T-helper 1 cell (primary cell): Measurements from ENCODE around the gene WDR86.

ENCODE experiments used
- DNase-seq, 5 donors: peaks; one replicate each; pipeline ENCODE4 v3.0.0-alpha.2; 2012 to 2020
- total RNA-seq, 4 donors: gene quantifications; one replicate each; lab custom pipeline; 2026; lab: John Stamatoyannopoulos, UW

WDR86 gene, protein sequence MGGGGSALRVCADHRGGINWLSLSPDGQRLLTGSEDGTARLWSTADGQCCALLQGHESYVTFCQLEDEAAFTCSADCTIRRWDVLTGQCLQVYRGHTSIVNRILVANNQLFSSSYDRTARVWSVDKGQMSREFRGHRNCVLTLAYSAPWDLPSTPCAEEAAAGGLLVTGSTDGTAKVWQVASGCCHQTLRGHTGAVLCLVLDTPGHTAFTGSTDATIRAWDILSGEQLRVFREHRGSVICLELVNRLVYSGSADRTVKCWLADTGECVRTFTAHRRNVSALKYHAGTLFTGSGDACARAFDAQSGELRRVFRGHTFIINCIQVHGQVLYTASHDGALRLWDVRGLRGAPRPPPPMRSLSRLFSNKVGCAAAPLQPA
- total RNA-seq = 7.6 to 19.8 (median 11.4) reads per million in 4 donors

DNA sequence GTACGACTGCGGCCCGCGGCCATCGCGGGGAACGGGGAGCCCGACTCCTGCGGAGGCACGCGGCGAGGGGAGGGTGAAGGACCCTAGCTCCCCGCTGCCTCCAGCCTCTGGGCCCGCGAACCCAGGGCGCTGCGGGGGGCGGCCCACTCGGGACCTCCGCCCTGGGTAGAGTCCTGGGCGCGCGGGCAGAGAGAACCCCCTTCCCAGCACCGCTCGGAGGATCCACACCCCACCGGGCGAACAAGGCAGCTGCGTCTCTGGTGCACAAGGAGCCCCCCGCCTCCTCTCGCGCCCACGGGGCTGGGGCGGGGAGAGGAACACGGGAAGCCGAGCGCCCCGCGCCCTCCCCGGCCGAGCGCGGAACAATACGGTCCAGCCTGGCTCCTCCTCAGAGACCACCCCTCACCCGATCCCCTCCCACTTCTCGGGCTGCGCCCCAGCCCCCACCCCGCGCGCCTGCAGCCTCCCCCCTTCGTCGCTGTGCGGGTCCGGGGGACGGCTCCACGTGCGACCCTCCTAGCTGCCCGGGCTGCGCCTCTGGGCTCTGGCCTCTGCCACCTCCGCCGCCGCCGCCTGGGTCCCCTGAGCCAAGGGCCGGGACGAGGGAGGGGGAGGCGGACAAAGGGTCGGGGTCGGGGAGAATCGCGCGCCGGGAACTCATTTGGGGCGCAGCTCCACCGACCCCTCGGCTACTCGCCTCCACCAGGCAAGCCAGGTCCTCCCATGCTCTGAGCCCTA, at the start of gene WDR86:
TSS of gene WDR86 (minus strand) at position 372 of the 738 bp plus-strand sequence. CDS start 449 bp downstream, outside the sequence.
- peak in 2 of 5 donors; percentile 13 to 31 for DNase-seq

DNA sequence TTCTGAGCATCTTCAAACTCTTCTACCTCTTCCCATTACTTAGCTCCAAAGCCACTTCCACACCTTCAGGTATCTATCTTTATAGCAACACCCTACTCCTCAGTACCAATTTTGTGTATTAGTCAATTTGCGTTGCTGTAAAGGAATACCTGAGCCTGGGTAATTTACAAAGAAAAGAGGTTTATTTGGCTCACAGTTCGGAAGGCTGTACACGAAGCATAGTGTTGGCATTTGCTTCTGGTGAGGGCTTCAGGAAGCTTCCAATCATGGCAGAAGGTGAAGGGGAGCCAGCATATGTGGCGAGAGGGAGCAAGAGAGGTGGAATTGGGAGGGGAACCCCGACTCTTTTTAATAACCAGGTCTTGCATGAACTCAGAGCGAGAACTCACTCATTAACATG, 47.7 kb upstream of the WDR86 start:
- no peak for DNase-seq

DNA sequence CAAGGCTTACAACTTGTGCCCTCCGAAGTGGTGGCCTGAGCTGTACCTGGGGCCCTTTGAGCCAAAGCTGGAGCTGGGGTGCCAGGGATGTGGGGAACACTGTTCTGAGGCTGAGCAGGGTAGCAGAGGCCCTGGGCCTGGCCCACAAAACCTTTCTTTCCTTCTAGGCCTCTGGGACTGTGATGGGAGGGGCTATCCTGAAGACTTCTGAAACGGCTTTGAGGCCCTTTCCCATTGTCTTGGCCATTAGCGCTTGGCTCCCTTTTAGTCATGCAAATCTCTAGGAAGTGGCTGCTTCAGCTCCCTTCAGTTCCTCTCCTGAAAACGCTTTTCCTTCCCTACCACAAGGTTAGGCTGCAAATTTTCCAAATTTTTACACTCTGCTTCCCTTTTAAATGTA, 46.9 kb upstream of the WDR86 start:
- DNase-seq = no peak

DNA sequence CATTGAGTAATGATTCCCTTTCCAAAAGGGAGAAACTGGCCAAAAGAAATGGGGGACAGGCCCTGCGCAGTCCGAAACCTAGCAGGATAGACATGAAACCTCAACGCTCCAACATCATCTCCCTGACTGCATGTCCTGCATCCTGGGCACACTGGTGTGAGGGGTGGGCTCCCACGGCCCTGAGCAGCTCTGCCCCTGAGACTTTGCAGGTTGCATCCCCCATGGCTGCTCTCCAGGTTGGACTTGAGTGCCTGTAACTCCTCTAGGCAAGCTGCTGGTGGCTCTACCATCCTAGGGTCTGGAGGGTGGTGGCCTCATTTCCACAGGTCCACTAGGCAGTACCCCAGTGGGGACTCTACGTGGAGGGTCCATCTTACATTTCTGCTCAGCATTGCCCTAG, 46.4 kb upstream of the WDR86 start:
- DNase-seq = no peak

DNA sequence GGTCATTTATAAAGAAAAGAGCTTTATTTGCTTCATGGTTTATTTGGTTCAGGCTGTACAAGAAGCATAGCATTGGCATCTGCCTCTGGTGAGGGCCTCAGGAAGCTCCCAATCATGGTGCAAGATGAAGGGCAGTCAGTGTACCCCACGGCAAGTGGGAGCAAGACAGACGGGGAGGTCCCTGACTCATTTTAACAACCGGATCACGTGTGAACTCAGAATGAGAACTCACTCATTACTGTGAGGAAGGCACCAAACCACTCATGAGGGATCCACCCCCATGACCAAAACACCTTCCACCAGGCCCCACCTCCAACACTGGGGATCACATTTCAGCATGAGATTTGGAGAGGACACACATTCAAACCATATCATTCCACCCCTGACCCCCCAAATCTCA, 45.9 kb upstream of the WDR86 start:
- DNase-seq = no peak

DNA sequence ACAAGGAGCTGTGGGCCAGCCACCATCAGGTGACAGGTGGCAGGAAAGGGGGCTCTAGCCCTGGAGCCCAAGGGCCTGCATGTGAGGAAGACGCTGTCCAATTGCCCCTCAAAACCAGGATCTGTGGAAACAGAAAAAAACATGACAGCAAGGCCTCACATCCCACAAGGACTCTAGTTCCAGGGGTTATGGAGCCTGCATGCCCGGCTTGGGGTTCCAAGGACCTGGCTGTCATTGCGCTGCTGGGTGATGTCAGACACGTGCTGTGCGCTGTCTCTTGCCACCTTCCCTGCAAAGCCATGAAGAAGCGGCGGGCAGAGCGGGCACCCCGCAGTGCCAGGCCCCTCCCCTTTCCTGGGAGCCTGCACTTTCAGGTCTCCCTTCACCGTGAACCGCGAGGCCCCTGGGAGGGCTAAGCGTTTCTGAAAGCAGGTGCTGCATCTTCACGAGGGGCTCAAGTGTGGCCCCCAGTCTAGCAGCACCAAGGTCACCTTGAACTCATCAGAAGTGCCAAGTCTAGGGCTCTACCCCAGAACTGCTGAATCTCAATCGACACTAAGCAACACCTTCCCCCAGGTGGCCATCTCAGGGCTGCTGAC, 45.2 kb upstream of the WDR86 start:
- DNase-seq = no peak

DNA sequence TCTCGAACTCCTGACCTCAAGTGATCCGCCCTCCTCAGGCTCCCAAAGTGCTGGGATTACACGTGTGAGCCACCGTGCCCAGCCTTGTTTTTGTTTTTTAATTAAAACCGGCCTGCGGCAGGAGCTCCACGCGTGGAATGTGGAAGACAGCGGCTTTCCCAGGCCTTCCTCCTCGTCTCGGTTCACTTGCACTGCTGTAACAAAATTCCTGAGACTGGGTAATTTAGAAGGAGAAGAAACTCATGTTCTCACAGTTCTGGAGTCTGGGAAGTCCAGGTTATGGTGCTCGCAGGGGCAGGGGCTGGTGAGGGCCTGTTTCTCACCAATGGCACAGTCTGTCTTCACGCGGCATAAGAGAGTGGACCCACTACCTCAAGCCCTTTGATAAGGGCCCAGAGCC, 44.5 kb upstream of the WDR86 start:
- no peak for DNase-seq

DNA sequence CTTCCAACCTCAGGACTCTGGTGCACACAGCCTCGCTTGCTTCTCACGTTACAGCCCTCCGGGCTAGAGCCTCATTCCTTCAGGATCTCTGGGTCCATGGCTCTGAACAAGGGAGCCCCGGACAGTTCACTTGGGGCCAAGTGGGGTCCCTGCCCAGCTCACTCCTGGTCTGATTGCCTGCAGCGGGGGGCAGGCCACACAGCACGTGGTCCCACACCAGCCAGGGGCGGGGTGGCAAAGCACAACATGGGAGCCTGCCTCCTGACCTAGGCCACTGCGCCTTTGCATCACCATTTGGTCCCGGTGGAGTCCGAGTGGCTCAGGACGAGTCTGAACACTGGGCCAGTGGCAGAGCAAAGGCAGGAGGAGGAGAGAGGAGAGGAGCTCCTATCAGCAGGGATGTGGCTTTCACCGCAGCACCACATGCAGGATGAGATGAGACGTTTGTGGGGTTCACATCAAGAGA, 43.5 kb upstream of the WDR86 start:
- DNase-seq = no peak

DNA sequence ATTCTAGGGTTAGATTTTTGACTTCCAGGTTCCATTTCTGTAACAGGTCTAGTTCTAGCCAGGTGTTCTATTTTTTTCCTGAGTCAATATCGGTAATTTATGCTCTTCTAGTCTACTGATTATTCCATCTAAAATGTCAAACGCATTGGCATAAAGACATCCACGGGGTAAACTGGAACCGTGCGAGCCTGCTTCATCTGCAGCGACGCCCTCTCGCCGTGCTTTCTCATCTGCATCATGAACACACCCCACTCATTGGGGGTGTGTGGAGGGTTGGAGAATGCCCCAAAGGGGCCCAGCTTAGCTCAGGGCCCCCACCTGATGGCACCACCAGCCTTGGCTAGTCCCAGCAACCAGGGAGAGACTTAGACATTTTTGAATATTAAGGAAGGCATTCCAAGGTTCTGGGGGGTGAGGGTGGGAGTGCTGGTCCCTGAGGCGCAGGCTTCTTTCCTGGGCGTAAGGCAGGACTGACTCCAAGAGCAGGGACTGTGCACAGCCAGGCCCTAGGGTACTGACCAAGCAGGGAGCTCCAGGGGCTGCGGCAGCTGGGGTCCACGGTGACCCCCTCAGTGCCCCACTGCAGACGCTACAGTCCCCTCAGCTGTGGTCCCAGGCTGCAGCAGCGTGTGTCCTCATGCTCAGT, 43.0 kb upstream of the WDR86 start:
- no peak for DNase-seq

DNA sequence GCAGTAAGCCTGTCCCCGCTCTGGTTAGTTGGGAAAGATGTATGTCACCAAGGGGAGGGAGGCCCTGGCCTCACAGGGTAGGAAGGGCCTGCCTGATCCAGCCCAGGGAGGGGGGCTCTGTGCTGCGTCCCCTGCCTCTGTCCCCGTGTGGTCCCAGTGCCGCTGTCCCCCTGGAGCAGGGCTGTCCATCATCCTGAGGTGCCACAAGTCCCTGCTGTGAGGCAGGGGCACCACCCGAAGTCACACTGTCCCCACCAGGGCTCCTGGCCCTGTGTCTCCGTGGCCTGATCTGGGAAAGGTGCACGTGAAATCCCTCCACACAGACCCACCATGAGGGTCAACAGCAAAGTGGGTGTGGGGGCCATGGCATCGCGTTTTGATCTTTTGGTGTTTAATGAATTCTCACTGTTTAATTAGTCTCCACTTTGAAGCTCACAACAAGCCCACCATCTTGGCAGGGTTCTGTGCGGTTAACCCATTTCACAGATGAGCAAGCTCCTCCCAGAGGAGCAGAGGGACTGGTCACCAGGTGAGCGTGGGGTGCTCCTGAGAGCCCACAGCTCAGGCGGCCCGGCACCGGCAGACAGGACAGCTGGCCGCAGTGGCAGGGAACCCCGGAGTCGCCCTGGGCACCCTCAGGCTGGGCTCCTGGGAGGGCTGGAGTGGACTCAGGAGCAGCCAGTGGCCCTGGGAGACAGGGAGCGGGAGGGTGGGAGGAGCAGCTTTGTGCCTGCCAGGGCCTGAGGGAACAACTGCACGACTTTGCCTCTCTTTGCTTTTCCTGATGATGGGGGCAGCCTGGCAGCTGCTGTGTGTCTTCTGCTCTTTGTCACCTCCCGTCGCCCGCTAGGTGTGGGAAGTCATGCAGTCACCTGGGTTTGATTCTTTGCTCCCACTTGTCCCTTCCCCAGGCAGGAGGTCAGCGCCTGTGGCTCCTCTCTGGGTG, 42.1 kb upstream of the WDR86 start:
- no peak for DNase-seq

DNA sequence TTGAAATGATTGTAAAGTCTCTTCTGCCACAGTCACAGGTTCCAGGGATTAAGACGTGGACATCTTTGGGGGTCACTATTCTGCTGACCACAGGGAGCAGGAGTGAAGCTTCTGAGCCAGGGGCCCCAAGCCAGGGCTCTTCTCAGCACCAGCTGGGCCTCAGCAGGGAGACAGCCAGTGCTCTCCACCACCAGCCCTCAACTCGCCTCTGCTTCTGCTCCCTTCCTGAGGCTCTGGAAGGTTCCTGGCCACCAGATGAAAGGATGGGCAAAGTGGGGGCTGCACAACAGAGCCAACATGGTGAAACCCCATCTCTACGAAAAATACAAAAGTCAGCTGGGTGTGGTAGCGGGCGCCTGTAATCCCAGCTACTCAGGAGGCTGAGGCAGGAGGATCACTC, 41.3 kb upstream of the WDR86 start:
- no peak for DNase-seq

DNA sequence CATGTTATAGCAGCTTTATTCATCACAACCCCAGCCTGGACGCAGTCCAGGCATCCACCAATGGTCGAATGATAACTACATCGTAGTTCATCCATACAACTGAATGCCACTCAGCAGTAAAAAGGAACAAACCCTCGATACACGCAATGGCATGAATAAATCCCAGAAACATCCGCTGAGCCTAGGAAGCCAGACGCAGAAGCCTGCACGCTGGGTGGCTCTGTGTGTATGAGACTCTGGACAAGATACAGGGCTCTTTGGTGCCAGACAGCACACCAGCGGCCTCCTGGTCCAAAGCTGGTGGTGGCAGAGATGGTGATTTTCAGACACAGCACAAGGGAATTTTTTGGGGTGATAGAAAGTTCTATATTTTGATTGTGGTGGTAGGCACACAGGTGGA, 40.2 kb upstream of the WDR86 start:
- DNase-seq = no peak

DNA sequence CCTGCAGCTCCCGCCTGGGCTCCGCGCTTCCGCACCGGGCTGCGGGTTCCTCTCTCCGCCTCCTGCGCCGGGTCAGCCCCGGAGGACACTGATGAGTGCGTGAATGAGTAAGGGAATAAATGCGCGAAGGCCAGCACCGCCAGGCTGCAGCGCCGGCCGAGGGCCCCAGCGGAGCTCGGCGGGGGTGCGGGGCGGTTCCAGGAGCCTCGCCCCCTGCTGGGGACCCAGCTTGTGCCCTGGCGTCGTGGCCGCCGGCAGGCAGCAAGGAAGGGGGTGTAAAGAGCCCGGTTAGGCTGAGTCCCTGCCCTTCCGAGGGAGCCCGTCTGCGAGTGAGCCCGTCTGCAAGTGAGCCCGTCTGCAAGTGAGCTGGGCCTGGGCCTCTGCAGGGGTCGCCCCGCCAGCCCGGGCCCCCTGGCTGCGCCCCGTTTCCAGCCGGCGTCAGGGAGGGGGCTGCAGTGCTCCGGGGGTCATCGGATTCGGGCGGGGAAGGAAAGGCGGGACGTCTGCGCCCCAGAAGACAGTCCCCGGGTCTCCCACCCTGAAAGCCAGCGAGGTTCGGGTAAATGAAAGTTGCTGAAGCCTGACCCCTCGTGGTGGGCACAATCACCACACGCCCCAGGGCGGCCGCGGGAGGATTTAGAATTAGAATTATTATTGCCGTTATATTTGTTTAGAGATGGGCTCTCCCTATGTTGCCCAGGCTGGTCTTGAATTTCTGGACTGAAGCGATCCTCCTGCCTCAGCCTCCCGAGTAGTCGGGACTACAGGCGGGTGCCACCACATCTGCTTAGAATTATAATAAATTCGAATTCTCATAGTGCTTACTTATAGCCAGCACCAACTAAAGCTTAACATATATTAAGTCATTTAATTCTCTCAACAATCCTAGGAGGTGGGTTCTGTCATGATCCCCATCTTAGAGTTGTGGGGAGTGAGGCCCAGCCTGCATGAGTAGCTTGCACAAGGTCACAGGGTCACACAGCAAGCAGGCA, 38.7 kb upstream of the WDR86 start:
- peak; percentile 55 to 71 (median 61) for DNase-seq

DNA sequence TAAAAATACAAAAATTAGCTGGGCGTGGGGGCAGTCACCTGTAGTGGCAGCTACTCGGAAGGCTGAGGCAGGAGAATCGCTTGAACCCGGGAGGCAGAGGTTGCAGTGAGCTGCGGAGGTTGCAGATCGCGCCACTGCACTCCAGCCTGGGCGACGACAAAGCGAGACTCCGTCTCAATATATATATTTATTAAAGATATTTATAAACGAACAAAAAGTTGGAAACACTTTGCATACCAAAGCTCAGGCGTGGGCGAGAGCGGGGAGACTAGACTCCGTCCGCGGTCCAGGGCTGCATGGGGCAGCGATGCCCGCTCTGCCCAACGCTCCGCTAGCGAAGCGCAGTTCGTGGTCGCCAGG, 38.0 kb upstream of the WDR86 start:
- no peak for DNase-seq

DNA sequence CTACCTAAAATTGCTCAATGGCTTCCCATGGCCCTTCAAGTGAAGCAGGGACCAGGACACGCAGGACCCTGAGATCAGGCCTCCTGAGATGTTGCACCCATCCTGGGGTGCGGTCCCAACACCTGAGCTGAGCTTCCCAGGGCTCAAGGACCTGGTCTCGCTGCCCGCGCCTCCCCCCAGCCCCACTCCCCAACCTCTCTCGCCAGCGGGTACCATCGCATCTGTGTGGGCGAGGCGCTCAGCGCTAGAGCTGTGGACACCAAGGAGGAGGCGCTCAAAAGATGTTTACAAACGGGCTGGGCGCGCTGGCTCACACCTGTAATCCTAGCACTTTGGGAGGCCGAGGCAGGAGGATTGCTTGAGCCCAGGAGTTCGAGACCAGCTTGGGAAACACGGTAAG, 37.5 kb upstream of the WDR86 start:
- DNase-seq = no peak

DNA sequence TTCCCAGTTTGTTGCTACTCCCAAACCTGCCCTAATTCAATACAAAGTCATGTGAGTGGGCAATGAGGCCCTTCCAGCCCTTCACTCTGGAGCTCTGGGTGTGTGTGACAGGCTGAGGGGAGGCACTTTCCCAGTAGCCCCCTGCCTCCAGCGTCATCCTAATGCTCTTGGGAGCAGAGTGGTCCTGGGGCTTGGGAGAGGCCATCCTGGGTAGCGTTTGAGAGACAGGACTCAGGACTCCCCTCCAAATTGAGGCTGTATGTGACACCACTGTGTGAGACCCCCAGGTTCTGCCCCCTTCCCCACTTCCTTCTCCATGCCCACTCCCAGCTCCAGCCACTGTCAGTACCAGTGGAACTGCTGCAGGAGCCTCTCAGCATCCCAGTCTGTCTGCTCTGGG, 36.6 kb upstream of the WDR86 start:
- no peak for DNase-seq

DNA sequence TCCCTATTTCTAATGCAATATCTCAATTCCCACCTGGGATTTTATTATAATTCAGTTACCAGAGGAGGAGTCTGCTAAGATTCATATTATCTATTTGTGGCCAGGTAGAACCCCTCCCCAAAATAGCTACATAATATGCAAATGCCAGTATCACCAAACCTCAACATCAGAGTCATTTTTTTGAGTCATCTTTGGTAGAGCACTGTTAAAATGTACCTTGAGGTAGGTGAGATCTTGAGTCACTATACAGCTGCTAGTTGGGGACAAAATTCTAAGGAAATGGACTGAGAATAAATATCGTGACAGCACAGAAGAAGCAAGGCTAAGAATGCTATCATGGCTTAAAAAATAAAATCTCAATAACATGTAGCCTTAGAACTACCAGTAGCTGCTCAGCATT, 34.8 kb upstream of the WDR86 start:
- no peak for DNase-seq

DNA sequence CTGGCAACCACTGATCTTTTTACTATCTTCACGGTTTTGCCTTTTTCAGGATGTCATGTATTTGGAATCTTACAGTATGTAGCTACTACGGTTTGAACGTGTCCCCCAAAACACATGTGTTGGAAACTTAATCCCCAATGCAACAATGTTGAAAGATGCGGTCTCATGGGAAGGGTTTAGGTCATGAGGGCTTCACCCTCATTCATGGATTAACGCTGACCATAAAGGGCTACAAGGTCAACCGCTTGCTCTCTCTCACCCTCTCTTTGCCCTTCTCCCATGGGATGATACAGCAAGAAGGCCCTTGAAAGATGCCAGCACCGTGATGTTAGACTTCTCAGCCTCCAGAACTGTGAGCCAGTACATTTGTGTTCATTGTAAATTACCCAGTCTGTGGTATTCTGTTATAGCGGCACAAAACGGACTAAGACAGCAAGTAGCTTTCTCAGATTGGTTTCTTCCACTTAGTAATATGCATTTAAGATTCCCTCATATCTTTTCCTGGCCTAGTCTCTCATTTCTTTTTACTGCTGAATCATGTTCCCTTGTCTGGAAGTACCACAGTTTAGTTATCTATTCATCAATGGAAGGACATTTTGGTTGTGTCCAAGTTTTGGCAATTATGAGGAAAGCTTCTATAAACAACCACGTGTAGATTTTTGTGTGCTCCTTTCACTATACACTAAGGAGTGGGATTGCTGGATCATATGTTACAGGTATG, 33.1 kb upstream of the WDR86 start:
- no peak for DNase-seq

DNA sequence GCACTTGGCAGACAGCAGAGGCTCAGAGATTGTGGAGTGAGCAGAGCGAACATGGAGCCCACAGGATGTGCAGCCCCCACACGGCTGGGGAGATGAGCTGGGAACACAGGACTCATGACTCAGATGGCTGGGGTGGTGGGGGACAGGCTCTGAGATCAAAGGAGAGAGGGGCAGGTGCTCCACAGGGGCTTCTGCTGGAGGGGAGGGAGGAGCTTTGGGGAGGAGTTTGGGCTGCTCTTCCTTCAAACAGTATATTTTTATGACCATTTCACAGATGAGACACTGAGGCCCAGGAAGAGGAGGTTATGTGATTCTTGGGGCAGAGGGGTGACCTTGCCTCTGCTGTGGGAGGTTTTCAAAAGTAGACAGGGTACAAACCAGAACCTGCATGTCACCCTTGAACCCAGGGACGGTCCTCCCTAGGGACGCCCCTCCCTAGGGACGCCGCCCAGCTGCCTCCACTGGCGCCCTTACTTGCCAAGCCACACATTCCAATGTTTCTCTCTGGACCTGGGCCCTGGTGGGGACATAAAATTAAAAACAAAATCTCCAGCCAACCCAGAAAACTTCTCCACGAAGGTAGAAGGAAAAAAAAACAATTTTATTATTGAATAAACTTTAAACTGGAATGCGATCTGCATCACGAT, 31.1 kb upstream of the WDR86 start:
- no peak for DNase-seq
